HEK293 (cell line): ENCODE measurements around the gene CAMP.

Experiments
- CTCF ChIA-PET: fragments of 350-600 bp; formaldehyde crosslinking; extraction: SDS; loops from one replicate; lab custom pipeline; 2021; ENCODE audit warnings: antibody characterized with exemption; lab: Yijun Ruan, JAX
- POLR2A ChIA-PET: fragments of 300-600 bp; formaldehyde crosslinking; extraction: SDS; loops from one replicate; lab custom pipeline; 2020; ENCODE audit warnings: antibody characterized with exemption, inconsistent platforms; lab: Yijun Ruan, JAX
- H3K27ac ChIP-seq: fragments of 200-500 bp; sonication (Bioruptor generic); 2 replicates; pipeline ENCODE4 v1.5.1; 2014; ENCODE audit warnings: low read depth, low read length, control low read depth, inconsistent platforms; ENCODE audit errors: extremely low read depth
- H3K36me3 ChIP-seq, 2 experiments: fragments of 200-500 bp in 1 of 2; sonication (Bioruptor generic) in 1 of 2; 1 replicate in 1 of 2; 2 replicates in 1 of 2; pipeline ENCODE4 v1.5.1; 2014 to 2017; ENCODE audit warnings: inconsistent platforms in 2 of 2, low read length in 2 of 2; ENCODE audit not compliant: control insufficient read depth in 2 of 2, insufficient read depth in 1 of 2
- H3K4me1 ChIP-seq: fragments of 200-500 bp; sonication (Bioruptor generic); 2 replicates; pipeline ENCODE4 v1.5.1; 2014; ENCODE audit warnings: mild to moderate bottlenecking, low read length, inconsistent platforms; ENCODE audit not compliant: control insufficient read depth, insufficient read depth
- H3K4me3 ChIP-seq: 2 replicates; pipeline ENCODE4 v1.5.1; 2011; ENCODE audit warnings: low read depth, mild to moderate bottlenecking, control low read depth, low read length, moderate library complexity
- H3K9me3 ChIP-seq: fragments of 200-500 bp; sonication (Bioruptor generic); 2 replicates; pipeline ENCODE4 v1.5.1; 2014; ENCODE audit warnings: low read depth, low read length, inconsistent platforms; ENCODE audit not compliant: control insufficient read depth, insufficient read depth
- KLF7 ChIP-seq: fragments of 450-650 bp; formaldehyde crosslinking; IDR thresholded peaks from 2 replicates; pipeline ENCODE4 v1.5.1; 2016; ENCODE audit warnings: missing biosample characterization, missing genetic modification characterization, borderline replicate concordance
- RBAK ChIP-seq: fragments of 450-650 bp; formaldehyde crosslinking; IDR thresholded peaks from 2 replicates; pipeline ENCODE4 v1.5.1; 2016; ENCODE audit warnings: missing biosample characterization, missing genetic modification characterization
- ZBTB26 ChIP-seq: fragments of 450-650 bp; formaldehyde crosslinking; optimal IDR thresholded peaks from 2 replicates; pipeline ENCODE3; 2016; ENCODE audit warnings: missing biosample characterization, mild to moderate bottlenecking, missing genetic modification characterization
- ZFHX2 ChIP-seq: fragments of 450-650 bp; formaldehyde crosslinking; conservative IDR thresholded peaks from 2 replicates; pipeline ENCODE4 v1.5.1; 2016; ENCODE audit warnings: missing biosample characterization, missing genetic modification characterization
- ZNF121 ChIP-seq: fragments of 450-650 bp; formaldehyde crosslinking; IDR thresholded peaks from 2 replicates; pipeline ENCODE4 v1.5.1; 2016; ENCODE audit warnings: missing biosample characterization, missing genetic modification characterization
- ZNF2 ChIP-seq: fragments of 450-650 bp; formaldehyde crosslinking; IDR thresholded peaks from 2 replicates; pipeline ENCODE4 v1.5.1; 2016; ENCODE audit warnings: missing biosample characterization, missing genetic modification characterization
- ZNF311 ChIP-seq: fragments of 450-650 bp; formaldehyde crosslinking; IDR thresholded peaks from 2 replicates; pipeline ENCODE4 v1.5.1; 2017; ENCODE audit warnings: missing biosample characterization, missing genetic modification characterization, borderline replicate concordance
- ZNF394 ChIP-seq: fragments of 450-650 bp; formaldehyde crosslinking; IDR thresholded peaks from 2 replicates; pipeline ENCODE4 v1.5.1; 2016; ENCODE audit warnings: missing biosample characterization, missing genetic modification characterization, mild to moderate bottlenecking, moderate library complexity, borderline replicate concordance
- ZNF416 ChIP-seq: fragments of 450-650 bp; formaldehyde crosslinking; IDR thresholded peaks from 2 replicates; pipeline ENCODE4 v1.5.1; 2016; ENCODE audit warnings: missing biosample characterization, missing genetic modification characterization
- ZNF426 ChIP-seq: fragments of 450-650 bp; formaldehyde crosslinking; IDR thresholded peaks from 2 replicates; pipeline ENCODE4 v1.5.1; 2017; ENCODE audit warnings: missing biosample characterization, missing genetic modification characterization, mild to moderate bottlenecking, inconsistent platforms, moderate library complexity
- ZNF521 ChIP-seq: fragments of 450-650 bp; formaldehyde crosslinking; IDR thresholded peaks from 2 replicates; pipeline ENCODE4 v1.5.1; 2017; ENCODE audit warnings: missing biosample characterization, mild to moderate bottlenecking, missing genetic modification characterization
- ZNF558 ChIP-seq: fragments of 450-650 bp; formaldehyde crosslinking; IDR thresholded peaks from 2 replicates; pipeline ENCODE4 v1.5.1; 2016; ENCODE audit warnings: missing biosample characterization, missing genetic modification characterization
- ZNF600 ChIP-seq: fragments of 450-650 bp; formaldehyde crosslinking; IDR thresholded peaks from 2 replicates; pipeline ENCODE4 v1.5.1; 2016; ENCODE audit warnings: missing biosample characterization, missing genetic modification characterization
- ZNF621 ChIP-seq: fragments of 450-650 bp; formaldehyde crosslinking; IDR thresholded peaks from 2 replicates; pipeline ENCODE4 v1.5.1; 2017; ENCODE audit warnings: missing biosample characterization, missing genetic modification characterization
- ZNF624 ChIP-seq: fragments of 450-650 bp; formaldehyde crosslinking; IDR thresholded peaks from 2 replicates; pipeline ENCODE4 v1.5.1; 2017; ENCODE audit warnings: missing biosample characterization, missing genetic modification characterization
- ZNF660 ChIP-seq: fragments of 450-650 bp; IDR thresholded peaks from 2 replicates; pipeline ENCODE4 v1.5.1; 2018; ENCODE audit warnings: missing biosample characterization, mild to moderate bottlenecking, missing genetic modification characterization
- ZNF777 ChIP-seq: fragments of 450-650 bp; formaldehyde crosslinking; IDR thresholded peaks from 2 replicates; pipeline ENCODE4 v1.5.1; 2017; ENCODE audit warnings: missing biosample characterization, missing genetic modification characterization, borderline replicate concordance
- ZSCAN30 ChIP-seq: fragments of 450-650 bp; IDR thresholded peaks from 2 replicates; pipeline ENCODE4 v1.5.1; 2018; ENCODE audit warnings: missing biosample characterization, mild to moderate bottlenecking, missing genetic modification characterization, moderate library complexity
- TF ChIP-seq, protein P1 (sequence below): fragments of 450-650 bp; formaldehyde crosslinking; IDR thresholded peaks from 2 replicates; pipeline ENCODE4 v1.5.1; 2016; ENCODE audit warnings: missing biosample characterization, missing genetic modification characterization
- TF ChIP-seq, protein P2 (sequence below): fragments of 450-650 bp; formaldehyde crosslinking; IDR thresholded peaks from 2 replicates; pipeline ENCODE4 v1.5.1; 2016; ENCODE audit warnings: missing biosample characterization, missing genetic modification characterization
- TF ChIP-seq, protein P3 (sequence below): fragments of 450-650 bp; formaldehyde crosslinking; IDR thresholded peaks from 2 replicates; pipeline ENCODE4 v1.5.1; 2016; ENCODE audit warnings: missing biosample characterization, missing genetic modification characterization
- TF ChIP-seq, protein P4 (sequence below): fragments of 450-650 bp; formaldehyde crosslinking; IDR thresholded peaks from 2 replicates; pipeline ENCODE4 v1.5.1; 2017; ENCODE audit warnings: missing biosample characterization, missing genetic modification characterization

Gene CAMP

DNA sequence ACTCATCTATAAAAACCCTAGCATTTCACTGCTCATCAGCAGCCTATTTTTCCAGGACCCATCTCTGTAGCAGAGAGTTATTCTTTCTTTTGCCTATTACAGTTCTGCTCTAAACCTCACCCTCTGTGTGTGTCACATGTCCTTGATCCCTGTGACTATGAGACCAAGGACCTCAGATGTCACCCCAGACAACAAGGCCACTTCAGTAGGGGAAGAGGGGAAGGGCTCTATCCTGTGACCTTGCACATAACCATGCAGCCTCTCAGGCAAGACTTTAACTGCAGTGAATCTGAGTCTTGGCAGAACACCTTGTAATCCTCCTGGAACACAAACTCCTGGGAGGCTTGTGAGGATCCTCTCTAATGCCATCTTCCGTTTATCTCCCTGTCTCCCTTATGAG, 13.2 kb downstream of the CAMP start:
- no peak overlapping the region for H3K4me3 ChIP-seq
- CTCF ChIA-PET, result interaction anchor here (0.8 to 1.4 kb wide), 4 partner anchors 42 to 200 kb away, joined by 3 to 12 read pairs (median 5); no protein-coding TSS in a partner anchor
- POLR2A ChIA-PET, result no interaction called here
- H3K36me3 ChIP-seq, result no peaks in the 10 kb centered on the region
- no peak overlapping the region for H3K27ac ChIP-seq
- H3K9me3 ChIP-seq, result no peaks in the 10 kb centered on the region
- no peaks in the 10 kb centered on the region for H3K4me1 ChIP-seq
- TF ChIP-seq ZBTB26 (peak; percentile 9), ZNF600 (tag by site-specific recombination) (0 out of 2 replicates have a peak, but pooled peaks have one; percentile 25), ZNF311 (tag by site-specific recombination) (no peak), ZNF624 (no peak), ZFHX2 (tag by site-specific recombination) (no peak), ZNF558 (tag by site-specific recombination) (no peak)
- TF ChIP-seq, protein P1, sequence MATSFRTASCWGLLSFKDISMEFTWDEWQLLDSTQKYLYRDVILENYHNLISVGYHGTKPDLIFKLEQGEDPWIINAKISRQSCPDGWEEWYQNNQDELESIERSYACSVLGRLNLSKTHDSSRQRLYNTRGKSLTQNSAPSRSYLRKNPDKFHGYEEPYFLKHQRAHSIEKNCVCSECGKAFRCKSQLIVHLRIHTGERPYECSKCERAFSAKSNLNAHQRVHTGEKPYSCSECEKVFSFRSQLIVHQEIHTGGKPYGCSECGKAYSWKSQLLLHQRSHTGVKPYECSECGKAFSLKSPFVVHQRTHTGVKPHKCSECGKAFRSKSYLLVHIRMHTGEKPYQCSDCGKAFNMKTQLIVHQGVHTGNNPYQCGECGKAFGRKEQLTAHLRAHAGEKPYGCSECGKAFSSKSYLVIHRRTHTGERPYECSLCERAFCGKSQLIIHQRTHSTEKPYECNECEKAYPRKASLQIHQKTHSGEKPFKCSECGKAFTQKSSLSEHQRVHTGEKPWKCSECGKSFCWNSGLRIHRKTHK (tag by site-specific recombination), result no peak

- Histone ChIP-seq H3K4me1 (no peaks in the 10 kb centered on the region), H3K27ac (no peak overlapping the region), H3K36me3 (peaks cover 0 to 3% of the 10 kb centered on the region in 2 experiments; a peak in 1 of 3 replicates), H3K9me3 (no peaks in the 10 kb centered on the region)
- CTCF ChIA-PET, result interaction anchor here (0.9 kb wide), 1 partner anchor 198 kb away, joined by 5 read pairs; no protein-coding TSS in a partner anchor
- TF ChIP-seq ZNF2 (tag by site-specific recombination), result no peak
- TF ChIP-seq ZFHX2 (tag by site-specific recombination), result no peak
- no peak for TF ChIP-seq ZNF521 (tag by site-specific recombination)
- TF ChIP-seq, protein P2, sequence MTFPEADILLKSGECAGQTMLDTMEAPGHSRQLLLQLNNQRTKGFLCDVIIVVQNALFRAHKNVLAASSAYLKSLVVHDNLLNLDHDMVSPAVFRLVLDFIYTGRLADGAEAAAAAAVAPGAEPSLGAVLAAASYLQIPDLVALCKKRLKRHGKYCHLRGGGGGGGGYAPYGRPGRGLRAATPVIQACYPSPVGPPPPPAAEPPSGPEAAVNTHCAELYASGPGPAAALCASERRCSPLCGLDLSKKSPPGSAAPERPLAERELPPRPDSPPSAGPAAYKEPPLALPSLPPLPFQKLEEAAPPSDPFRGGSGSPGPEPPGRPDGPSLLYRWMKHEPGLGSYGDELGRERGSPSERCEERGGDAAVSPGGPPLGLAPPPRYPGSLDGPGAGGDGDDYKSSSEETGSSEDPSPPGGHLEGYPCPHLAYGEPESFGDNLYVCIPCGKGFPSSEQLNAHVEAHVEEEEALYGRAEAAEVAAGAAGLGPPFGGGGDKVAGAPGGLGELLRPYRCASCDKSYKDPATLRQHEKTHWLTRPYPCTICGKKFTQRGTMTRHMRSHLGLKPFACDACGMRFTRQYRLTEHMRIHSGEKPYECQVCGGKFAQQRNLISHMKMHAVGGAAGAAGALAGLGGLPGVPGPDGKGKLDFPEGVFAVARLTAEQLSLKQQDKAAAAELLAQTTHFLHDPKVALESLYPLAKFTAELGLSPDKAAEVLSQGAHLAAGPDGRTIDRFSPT (tag by site-specific recombination), result no peak
- no peak for TF ChIP-seq ZNF426 (tag by site-specific recombination)
- no peak for TF ChIP-seq ZNF416 (tag by site-specific recombination)
- no peak for TF ChIP-seq ZSCAN30 (tag by site-specific recombination)
- TF ChIP-seq, protein P3, sequence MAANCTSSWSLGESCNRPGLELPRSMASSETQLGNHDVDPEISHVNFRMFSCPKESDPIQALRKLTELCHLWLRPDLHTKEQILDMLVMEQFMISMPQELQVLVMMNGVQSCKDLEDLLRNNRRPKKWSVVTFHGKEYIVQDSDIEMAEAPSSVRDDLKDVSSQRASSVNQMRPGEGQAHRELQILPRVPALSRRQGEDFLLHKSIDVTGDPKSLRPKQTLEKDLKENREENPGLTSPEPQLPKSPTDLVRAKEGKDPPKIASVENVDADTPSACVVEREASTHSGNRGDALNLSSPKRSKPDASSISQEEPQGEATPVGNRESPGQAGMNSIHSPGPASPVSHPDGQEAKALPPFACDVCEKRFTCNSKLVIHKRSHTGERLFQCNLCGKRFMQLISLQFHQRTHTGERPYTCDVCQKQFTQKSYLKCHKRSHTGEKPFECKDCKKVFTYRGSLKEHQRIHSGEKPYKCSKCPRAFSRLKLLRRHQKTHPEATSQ (tag by site-specific recombination), result no peak
- no peak for TF ChIP-seq ZNF394 (tag by site-specific recombination)
- TF ChIP-seq ZNF660 (tag by site-specific recombination), result no peak
- TF ChIP-seq RBAK, result no peak
- TF ChIP-seq ZNF777 (tag by site-specific recombination), result no peak
- TF ChIP-seq KLF7, result no peak
- TF ChIP-seq, protein P4, sequence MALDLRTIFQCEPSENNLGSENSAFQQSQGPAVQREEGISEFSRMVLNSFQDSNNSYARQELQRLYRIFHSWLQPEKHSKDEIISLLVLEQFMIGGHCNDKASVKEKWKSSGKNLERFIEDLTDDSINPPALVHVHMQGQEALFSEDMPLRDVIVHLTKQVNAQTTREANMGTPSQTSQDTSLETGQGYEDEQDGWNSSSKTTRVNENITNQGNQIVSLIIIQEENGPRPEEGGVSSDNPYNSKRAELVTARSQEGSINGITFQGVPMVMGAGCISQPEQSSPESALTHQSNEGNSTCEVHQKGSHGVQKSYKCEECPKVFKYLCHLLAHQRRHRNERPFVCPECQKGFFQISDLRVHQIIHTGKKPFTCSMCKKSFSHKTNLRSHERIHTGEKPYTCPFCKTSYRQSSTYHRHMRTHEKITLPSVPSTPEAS (tag by site-specific recombination), result no peak
- no peak for TF ChIP-seq ZNF121 (tag by site-specific recombination)
- no peak for TF ChIP-seq ZNF621
- TF ChIP-seq ZNF600 (tag by site-specific recombination), result no peak
- TF ChIP-seq, all 188 proteins: peak for 0
- POLR2A ChIA-PET, result no interaction called here
- H3K4me3 ChIP-seq, result no peak overlapping the region
These were observed 15.3 kb downstream of the CAMP start for GRCh38 chr3:48238531-48239085.
